ENCODE measurements around the gene MAP10. TPM values are rescaled to one million over a fixed set of nuclear protein-coding genes. Genes with fewer than 3 reads are reported as not detected.

The MAP10 gene
- total RNA-seq, 4 donors from 2014 or later = 0.34 to 1.1 (median 1.1) TPM

DNA sequence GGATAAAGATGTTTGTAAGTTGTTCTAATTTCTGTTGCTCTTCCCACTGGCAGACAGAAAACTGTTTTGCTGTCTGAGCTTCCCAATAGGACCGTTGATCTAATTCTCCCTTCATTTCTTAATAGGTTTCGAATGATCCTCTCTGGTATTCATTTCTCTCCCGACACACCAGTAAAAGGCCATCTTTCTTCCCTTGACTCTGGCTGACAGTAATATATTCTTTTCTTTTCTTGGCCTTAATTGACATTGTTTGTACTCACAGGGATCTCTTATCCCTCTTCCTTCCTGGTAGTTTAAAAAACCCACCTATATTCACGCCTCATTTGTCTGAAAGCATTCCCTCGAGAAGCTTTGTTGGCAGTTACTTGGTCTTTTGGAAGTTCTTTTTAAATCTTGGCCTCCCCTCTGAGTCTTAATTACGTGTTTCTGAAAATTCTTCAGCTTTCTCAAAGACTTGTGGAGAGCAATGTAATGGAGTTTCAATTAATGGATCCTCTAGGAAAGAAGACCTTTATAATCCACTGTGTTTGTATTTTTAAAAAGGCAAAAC is 40.3 kb downstream of the MAP10 start:
- no peak for DNase-seq
- TF ChIP-seq POLR2A (IDR thresholded peaks at IDR 0.05) = no peak
- TF ChIP-seq, protein P1, sequence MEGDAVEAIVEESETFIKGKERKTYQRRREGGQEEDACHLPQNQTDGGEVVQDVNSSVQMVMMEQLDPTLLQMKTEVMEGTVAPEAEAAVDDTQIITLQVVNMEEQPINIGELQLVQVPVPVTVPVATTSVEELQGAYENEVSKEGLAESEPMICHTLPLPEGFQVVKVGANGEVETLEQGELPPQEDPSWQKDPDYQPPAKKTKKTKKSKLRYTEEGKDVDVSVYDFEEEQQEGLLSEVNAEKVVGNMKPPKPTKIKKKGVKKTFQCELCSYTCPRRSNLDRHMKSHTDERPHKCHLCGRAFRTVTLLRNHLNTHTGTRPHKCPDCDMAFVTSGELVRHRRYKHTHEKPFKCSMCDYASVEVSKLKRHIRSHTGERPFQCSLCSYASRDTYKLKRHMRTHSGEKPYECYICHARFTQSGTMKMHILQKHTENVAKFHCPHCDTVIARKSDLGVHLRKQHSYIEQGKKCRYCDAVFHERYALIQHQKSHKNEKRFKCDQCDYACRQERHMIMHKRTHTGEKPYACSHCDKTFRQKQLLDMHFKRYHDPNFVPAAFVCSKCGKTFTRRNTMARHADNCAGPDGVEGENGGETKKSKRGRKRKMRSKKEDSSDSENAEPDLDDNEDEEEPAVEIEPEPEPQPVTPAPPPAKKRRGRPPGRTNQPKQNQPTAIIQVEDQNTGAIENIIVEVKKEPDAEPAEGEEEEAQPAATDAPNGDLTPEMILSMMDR (IDR thresholded peaks at IDR 0.05) = no peak
- no peak overlapping the region for H3K27ac ChIP-seq

DNA sequence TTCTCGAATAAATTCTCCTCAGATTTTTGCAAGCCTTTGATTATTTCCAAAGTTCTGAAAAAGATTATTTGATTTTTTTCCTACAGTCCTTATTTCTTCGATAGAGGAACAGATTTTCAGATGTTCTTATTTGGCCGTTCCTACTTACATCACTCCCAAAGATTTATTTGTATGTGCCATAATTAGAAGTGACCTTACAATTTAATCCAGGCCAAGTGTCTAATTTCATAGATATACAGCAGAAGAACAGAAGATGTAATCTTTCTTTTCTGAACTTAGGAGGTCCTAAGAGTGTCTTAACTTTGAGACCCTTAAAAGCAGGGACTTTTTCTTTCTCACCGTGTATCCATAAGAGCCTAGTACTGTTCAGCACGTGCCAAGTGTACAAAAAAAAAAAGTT is 46.3 kb downstream of the MAP10 start:
- 46 to 62% methylated on average over 5 of the region's 5 CpGs for WGBS, 2 donors
- no peak for TF ChIP-seq POLR2A (IDR thresholded peaks at IDR 0.05)
- TF ChIP-seq, protein P1 (IDR thresholded peaks at IDR 0.05) = no peak
- DNase-seq = no peak
- Histone ChIP-seq H3K36me3 (no peaks in the 10 kb centered on the region), H3K4me1 (no peaks in the 10 kb centered on the region), H3K27me3 (no peaks in the 10 kb centered on the region), H3K27ac (no peak overlapping the region), H3K4me3 (no peak overlapping the region), H3K9me3 (no peaks in the 10 kb centered on the region)
- intact Hi-C loops (cut with DNase I) = no loop called here

More for the DNA sequence above, 40.3 kb downstream of the MAP10 start:
- Histone ChIP-seq H3K27me3 (no peaks in the 10 kb centered on the region), H3K4me1 (no peaks in the 10 kb centered on the region), H3K36me3 (no peaks in the 10 kb centered on the region), H3K9me3 (no peaks in the 10 kb centered on the region), H3K4me3 (no peak overlapping the region)
- intact Hi-C loops (cut with DNase I) = no loop called here
- WGBS, 2 donors = 48 to 70% methylated on average over 6 of the region's 6 CpGs

GRCh38 chr1:232853994-232854797 is 49.0 kb downstream of the MAP10 start:
- intact Hi-C loops (cut with DNase I) = no loop called here
- 54 to 65% methylated on average over 7 of the region's 7 CpGs for WGBS, 2 donors

GRCh38 chr1:232854798-232855159 is 49.6 kb downstream of the MAP10 start:
- no peak overlapping the region for H3K27ac ChIP-seq
- H3K36me3 ChIP-seq = no peaks in the 10 kb centered on the region
- H3K9me3 ChIP-seq = no peaks in the 10 kb centered on the region
- intact Hi-C loops (cut with DNase I) = no loop called here
- H3K4me3 ChIP-seq = no peak overlapping the region
- TF ChIP-seq, protein P1 (IDR thresholded peaks at IDR 0.05) = no peak
- no peak for TF ChIP-seq POLR2A (IDR thresholded peaks at IDR 0.05)
- H3K27me3 ChIP-seq = no peaks in the 10 kb centered on the region
- no peak for DNase-seq
- WGBS, 2 donors = 78 to 91% methylated on average over 2 of the region's 2 CpGs
- H3K4me1 ChIP-seq = no peaks in the 10 kb centered on the region

More at GRCh38 chr1:232853994-232854797, 49.0 kb downstream of the MAP10 start:
- Histone ChIP-seq H3K4me1 (no peaks in the 10 kb centered on the region), H3K27ac (no peak overlapping the region), H3K9me3 (no peaks in the 10 kb centered on the region), H3K4me3 (no peak overlapping the region), H3K36me3 (no peaks in the 10 kb centered on the region), H3K27me3 (no peaks in the 10 kb centered on the region)
- TF ChIP-seq, protein P1 (IDR thresholded peaks at IDR 0.05) = no peak
- TF ChIP-seq POLR2A (IDR thresholded peaks at IDR 0.05) = no peak
- no peak for DNase-seq

- no peaks in the 10 kb centered on the region for H3K27me3 ChIP-seq
- no peak overlapping the region for H3K27ac ChIP-seq
- H3K4me3 ChIP-seq = no peak overlapping the region
- intact Hi-C loops (cut with DNase I) = no loop called here
- H3K36me3 ChIP-seq = no peaks in the 10 kb centered on the region
- no peaks in the 10 kb centered on the region for H3K9me3 ChIP-seq
- WGBS, 2 donors = 63 to 65% methylated on average over 3 of the region's 3 CpGs
- no peaks in the 10 kb centered on the region for H3K4me1 ChIP-seq
- TF ChIP-seq, protein P1 (IDR thresholded peaks at IDR 0.05) = no peak
- no peak for TF ChIP-seq POLR2A (IDR thresholded peaks at IDR 0.05)
- no peak for DNase-seq
These were observed 51.3 kb downstream of the MAP10 start for GRCh38 chr1:232856541-232856940.

Measured in esophagus squamous epithelium (tissue), 5 donors.